Embryonic facial prominence (tissue), 1 donor: ENCODE data around the gene BUB1.
"Not testable (repeated sequence)": the region's sequence is repeated elsewhere in the genome, so short reads cannot be mapped to it uniquely, and the experiment has no call there.

Source experiments
- DNase-seq: peaks from one replicate; pipeline ENCODE4 v3.0.0-alpha.2; 2016; ENCODE audit errors: extremely low spot score

BUB1 gene

DNA sequence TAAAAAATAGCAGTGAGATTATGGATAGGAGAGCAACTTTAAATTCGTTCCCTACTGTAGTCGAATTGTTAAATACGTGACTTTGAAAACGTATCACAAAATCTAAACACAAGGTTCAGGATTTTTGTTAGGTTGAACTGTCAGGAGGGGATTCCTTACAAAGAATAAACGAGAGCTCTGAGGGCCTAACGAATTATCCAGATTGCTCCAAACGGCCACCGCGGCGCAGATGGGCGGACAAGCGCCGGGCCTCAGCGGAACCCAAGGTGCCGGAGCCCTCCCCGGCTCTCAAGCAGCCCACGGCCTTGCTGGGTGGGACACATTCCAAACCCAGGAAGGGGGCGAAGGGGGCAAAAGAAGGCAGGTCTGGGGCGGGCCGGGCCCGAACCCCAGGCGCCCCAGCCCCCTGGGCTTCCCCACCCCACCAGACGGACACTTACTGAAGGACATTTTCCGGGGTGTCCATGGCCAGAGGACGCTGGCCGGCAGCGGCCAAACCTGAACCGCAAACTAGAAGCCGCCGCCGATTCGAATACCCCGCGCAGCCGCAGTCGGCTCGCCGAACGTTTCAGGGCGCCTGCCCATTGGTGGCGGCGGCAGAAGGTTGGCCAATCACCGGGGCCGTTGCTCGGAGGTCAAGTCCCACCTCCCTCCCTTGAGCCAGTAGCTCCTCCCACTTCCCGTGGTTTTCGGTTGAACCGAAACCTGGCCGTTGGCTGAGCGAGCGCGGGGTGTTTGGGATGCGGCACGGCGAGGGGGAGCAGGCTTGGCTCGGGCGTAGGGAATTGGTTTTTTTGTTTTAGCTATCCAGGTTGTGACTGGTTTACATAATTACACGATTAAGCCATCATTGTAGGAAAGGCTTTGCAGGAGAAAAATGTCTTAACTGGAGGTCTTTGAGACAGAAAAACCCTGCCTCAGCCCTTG is at the start of gene BUB1:
Gene BUB1, minus strand, starts transcription at position 534 of the 927 bp plus-strand sequence. Its CDS starts 68 bp downstream, at position 466.
- peak; percentile 92 for DNase-seq

DNA sequence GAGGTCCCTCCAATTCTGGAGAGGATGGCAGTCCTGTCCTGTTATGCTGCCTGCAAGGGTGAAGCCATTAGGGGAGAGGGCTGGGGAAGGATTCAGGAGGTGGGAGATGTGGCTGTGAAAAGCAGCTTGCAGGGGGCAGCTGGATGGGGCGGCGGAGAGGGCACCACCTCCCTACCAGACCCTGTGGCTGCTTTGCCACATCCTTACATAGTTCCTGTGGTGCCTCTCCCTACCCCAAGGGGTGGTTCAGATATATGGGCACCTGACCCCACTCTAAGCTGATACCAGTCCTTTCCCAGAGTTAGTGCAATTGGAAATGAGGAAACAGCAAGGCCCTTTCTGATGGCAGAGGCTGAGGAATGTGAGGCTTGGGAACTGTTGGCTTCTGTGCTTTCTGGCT is 48.4 kb upstream of the BUB1 start:
- DNase-seq: no peak

DNA sequence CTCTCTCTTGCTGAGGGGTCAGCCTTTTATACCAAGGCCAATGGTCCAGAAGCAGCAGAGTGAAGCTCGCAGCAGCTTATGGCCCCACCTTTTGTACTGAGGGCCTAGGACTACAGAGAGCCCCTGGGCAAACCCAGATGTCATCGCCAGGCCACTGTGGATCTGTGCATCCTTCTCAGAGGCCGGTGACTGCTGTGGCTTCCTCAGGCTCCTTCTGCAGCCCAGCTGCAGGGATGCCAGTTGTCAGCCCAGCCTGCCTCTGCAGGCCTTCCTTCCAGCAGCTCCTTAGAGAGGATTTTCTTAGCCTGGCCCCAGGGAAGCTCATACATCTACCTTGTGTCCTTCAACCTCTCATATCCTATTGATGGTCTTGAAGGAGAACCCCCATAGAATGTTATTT is 48.0 kb upstream of the BUB1 start:
- DNase-seq: no peak

DNA sequence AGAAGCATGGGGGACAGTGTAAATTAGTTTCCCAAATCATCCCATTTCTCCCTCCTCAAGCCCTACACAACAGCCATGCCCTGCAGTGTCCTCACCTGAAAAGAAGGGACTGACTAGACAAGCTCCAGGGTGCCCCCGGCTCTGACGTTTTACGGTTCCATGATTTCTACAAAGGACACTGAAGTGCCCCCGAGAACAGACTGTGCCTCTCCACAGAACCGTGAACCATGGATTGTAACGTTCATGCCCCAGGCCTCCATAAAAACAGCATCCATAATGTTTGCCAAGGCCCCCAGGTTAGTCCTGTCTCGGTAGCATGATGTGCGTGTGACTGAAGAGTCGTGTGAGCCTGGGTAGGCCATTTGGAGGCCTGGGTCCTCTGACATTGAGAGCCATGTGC is 47.5 kb upstream of the BUB1 start:
- DNase-seq: no peak

DNA sequence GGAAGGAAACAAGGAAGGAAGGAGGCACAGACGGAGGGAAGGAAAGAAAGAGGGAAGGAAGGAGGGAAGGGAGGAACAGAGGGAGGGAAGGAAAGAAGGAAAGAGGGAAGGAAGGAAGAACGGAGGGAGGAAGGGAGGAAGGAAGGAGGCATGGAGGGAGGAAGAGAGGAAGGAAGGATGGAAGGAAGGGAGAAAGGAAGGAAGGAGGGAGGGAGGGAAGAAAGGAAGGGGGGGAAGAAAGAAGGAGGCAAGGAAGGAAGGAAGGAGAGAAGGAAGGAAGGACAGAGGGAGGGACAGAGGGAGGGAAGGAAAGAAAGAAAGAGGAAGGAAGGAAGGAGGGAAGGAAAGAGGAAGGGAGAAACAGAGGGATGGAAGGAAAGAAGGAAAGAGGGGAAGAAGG is 47.0 kb upstream of the BUB1 start:
- no peak for DNase-seq

DNA sequence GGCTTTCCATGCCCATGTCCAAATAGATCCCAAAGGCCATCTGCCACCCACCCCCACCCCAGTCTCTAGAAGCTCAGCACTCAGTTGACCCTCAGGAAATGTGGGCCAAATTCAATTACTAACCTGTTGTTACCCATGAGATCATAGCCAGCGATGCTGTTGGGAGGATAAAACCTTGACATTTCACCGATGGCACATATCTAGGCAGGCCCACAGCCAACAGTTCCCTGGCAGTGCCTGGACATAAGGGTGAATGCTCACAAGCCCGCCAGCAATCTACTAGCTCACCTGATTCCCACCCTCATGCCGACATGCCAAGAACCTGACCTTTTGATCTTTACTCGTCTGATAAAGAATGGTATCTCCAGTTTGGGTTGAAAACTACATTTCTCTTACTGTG is 42.7 kb upstream of the BUB1 start:
- no peak for DNase-seq

DNA sequence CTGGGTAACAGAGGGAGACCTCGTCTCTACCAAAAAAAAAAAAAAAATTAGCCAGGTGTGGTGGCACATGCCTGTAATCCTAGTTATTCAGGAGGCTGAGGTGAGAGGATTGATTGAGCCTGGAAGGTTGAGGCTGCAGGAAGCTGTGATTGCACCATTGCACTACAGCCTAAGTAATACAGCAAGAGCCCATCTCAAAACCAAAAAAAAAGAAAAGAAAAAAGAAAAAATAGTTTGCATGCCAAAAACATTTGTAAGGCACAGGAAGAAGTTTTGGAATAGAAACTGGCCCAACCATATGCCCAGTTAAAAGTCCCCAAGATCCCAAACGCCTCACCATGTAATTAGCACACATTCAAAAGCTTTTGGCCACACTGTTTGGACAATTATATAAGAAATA is 41.1 kb upstream of the BUB1 start:
- DNase-seq: no peak

DNA sequence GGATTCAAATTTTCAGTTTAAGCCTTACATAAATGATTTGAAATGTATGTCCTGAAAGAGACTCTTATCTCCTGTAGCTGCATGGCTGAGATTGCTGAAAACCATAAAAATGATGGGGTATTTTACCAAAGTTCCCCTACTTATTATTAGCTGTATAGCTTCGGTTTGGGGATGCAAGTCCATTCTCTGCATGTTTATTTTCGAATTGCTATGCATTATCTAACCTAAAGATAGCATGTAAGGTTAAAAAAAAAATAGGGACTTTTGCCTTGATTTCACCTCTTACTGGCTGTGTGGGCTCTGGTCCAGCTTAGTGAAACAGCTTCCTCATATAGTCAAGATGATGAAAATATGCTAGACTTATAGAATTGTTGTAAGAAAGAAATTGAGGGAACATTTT is 40.5 kb upstream of the BUB1 start:
- DNase-seq: no peak

DNA sequence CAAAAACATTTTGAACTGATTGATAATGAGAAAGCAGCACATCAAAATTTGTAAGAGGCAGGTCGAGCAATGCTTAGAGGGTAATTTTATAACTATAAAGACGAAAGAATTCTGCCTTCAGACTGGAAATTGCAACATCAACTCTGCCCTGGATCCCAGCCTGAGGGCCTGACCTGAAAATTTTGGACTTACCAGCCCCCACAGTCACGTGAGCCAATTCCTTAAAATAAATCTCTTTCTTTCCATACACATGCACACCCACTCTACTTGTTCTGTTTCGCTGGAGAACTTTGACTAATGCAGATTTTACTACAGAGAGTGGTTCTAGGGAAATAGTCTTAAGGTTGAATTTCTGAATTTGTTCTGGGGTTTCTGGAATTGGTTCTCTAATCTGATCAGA is 39.9 kb upstream of the BUB1 start:
- DNase-seq: no peak

DNA sequence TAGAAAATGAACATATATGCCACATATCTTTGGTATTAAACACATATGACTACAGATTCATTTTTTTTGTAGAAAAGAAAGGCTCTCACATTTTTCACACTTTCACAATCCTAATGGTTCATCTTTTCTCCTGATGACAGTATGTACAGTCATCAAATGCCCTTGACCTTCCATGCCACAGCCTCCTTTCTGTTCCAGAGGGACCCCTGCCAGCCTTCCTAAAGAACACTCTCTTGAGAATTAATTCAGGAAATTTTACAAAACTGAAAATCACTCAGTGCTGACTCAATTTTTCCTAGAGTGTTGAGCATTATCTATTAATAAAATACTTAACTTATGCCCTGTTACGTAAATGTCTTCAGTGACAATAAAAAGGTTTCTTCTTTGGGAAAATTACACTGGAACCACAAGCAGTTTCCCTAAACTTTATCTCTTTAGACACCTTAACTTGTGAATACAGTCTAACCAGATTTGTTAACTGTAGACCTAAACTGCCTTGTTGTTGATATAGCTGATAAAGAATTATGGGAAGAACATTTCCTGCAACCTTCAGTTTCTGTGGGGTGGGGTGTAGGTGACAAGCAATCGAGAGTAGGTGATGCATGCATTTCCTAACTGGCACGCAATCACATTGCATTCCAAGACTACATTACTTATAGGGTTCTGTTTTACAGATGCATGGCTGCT is 39.2 kb upstream of the BUB1 start:
- no peak for DNase-seq

DNA sequence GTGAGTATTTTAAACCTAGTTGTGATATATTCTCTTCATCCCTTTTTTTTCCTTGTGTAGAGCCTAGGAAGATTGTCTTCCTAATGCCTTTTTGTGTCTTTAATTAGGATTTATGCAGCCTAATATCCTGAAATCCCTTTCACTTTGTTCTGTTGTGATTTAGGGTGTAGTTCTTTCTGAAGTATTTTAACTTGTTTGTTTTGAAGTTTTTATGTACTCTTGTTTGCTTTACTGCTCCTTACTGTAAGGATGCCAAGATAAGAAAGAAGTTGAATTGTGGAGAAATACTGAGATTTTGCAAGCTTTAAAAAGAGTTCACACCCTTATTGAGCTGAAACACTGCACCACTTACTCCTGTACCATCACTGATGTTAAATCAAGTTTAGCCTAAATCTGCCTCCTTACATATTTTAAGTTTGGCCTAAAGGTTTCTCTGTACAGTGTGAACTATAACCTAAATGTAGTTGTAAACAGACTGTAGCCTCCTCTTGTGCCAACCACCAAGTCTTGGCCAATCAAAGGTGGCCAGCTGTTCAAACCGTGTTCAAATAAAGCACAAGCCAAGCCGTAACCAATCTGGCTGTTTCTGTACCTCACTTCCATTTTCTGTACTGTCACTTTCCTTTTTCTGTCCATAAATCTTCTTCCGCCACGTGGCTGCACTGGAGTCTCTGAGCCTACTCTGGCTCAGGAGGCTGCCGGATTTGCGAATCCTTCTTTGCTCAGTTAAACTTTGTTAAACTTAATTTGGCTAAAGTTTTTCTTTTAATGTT is 36.8 kb upstream of the BUB1 start:
- DNase-seq: no peak

DNA sequence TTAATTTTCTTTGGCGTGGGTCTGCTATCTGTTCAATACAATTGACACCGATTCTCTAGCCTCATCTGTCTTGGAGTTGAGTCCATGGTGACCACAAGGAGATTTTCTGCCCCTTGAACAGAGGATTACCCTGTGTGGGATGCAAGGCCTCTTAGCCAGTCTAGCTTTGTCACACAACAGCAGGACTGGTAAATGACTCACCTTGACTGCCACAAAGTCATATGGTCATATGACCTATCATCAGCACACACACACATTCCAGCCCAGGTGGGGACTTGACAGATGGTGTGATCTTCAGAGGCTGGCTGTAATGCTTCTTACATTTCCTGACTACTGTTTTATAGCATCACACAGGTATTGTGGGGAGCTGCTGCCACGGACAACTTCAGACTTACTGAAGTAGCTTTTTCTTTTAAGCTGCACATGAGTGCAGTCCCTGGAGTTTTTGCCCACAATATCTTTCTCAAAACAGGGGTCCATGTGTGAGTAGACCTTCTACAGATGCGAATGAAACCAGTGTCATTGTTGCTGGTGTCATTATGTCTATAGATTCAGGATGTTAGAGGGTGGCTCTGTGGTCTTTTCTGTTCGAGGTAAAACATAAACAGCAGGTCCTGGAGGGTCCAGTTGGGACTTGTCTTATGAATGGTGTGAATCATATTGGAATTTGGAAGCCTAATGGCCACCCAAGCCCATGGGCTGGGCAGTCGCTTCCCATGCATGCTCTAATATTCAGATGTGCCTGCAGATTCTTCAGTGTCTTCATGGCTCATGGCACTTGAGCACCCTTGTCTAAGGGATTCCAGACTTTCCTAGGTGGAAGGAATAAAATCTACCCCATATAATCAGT is 35.9 kb upstream of the BUB1 start:
- no peak for DNase-seq

DNA sequence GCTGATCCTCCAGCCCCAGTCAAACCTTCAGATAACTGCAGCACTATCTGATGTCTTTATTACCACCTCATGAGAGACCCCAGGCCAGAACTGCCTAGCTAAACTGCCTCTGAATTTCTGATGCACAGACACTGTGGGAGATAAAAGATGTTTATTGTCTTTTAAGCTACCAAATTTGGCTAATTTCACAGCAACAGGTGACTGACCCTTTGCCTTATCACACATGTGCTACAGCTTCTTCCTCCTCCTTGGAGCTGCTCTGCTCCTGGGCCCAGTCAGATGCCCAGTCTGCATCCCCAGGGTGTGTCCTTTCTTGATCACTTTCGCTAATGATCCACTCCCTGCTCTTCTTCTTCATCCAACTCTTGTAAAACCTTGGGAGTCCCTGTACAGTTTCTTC is 34.9 kb upstream of the BUB1 start:
- no peak for DNase-seq

DNA sequence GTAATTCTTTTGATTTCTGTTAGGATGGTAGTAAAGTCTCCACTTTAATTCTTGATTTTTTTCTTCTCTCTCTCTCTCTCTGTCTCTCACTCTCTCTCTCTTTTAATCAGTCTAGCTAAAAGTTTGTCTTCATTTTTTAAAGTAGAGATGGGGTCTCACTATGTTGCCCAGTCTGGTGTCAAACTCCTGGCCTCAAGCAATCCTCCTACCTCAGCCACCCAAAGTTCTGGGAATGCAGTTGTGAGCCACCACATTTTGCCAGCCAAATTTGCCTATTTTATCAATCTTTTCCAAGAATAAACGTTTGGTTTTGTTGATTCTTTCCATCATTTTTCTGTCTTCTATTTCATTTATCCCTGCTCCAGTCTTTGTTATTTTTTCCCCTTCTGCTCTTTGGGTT is 30.6 kb upstream of the BUB1 start:
- DNase-seq: no peak

DNA sequence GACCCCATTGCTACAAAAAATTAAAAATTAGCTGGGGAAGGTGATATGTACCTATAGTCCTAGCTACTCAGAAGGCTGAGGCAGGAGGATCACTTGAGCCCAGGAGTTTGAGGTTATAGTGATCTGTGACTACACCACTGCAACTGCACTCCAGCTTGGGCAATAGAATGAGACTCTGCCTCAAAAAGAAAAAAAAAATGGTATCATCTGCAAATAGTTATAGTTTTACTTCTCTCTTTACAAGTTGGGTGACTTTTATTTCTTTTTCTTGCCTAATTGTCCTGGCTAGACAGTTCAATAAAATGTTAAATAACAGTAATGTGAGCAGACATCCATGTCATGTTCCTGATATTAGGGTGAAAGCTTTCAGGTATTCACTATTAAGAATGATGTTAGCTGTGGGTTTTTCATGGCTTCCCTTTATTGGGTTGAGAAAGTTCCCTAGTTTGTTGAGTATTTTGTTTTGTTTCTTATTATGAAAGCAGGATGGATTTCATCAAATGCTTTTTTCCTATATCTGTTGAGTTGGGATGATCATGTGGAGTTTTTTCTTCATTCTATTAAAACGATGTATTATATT is 29.6 kb upstream of the BUB1 start:
- no peak for DNase-seq

DNA sequence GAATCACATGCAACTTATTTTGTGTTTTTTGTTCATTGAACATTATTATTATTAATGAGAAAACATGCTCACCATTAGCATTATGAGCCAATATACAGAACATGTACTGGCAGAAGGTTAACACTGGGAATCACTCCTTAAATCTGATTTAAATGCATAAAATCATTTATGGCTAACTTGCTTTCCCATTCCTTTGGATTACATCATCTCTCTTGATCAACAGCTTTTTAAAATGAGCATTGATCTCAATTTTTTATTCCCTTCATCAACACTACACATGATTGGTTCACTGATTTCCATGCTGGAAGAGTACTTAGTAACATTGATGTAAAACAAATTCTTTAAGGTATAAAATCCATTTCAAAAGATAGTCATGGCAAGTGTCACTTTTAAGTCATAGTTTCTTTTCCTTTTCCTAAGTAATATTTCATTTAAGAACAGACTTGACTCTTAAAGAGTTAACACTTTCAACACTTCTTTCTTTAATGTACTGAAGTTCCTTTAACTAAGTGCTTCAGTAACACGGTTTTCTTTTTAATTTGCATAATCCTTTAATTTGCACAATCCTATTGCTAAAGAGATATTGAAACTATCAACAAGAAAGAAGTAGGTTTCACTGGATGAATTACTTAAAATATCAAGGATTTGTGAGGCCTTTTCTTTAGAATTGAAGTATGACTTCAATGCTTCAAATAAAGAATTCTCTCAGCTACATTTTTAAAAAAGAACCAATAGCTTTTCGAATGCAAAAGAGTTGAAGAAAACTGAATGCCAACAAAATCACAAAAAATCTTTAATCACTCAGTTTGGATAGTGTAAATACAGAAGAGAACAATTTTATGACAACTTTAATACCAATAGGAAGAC is 24.9 kb upstream of the BUB1 start:
- DNase-seq: no peak

DNA sequence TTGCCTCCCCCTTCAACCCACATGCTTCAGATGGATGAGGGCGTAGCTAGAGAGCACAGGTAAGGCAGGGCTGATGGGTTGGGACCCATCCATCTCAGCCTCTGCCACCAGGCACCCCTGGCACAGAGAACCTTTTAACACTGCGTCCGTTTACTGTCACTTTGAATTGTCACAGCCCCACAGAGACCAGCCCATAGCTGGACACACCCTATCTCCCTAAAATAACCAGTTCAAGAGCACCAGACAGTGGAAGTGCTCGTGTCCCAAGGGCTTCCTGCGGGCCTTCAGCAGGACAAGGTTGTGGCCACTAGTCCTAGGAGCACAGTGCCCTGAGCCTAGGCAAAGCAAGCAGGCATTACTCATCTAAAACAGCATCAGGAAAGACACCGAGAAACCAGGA is 20.4 kb upstream of the BUB1 start:
- not testable (repeated sequence) for DNase-seq

DNA sequence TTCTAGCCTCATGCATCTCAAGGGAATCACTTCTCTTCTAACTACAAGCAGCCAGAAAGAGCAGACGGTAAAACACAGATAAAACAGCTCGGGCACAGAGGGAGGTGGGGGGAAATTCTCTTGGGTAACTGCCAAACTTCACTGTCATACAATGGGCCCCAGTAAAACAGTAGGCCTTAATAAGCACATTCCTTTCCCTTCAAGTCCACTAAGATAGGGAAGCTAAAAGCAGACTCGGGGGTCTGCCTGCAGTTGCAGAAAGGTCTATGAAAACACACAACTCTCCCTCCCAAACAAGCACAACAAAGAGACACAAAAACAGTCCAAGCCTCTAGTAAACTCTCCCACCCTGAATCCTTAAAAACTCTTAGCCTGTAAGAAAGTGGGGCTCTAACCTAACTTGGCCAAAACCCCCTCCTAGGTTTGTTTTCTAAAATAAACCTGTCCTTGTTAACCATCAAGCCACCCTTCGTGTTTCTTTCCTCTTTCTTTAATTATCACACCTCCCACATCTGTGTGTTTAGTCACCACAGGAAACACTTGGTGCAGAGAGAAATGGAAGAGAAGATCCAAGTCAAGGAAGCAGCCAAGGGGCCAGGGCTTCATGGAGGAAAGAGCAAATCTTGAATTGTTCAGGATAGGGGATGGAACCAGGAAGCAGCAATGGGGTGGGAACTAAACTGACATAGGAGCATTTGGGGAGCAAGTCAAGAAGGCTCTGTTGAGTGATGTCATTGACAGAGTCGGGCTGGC is 17.5 kb upstream of the BUB1 start:
- DNase-seq: not testable (repeated sequence)

DNA sequence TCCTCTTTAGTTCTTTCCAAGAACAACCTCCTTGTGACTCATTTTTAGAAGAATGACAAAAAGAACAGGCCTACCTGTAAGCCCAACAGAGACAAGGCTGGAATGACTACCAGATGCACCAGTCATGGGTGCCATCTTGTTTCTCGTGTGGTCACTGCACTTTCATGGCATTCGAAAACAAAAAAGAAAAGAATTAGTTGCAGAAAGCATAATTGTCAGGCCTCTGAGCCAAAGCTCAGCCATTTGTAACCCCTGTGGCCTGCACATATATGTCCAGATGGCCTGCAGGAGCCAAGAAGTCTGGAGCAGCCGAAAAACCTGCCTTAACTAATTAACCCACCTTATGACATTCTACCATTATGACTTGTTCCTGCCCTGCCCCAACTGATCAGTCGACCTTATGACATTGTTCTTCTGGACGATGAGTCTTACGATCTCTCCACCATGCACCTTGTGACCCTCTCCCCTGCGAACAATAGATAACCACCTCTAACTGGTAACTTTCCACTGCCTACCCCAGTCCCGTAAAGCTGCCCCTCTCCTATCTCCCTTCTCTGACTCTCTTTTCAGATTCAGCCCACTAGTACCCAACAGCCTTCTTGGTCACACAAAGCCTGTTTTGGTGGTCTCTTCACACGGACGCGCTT is 13.9 kb upstream of the BUB1 start:
- no peak for DNase-seq
